OCI-LY1 (cell line): ENCODE measurements around the gene CFAP221.

Source experiments
- H2AFZ ChIP-seq: fragments of 200-600 bp; sonication (generic), shearing (Covaris generic); 2 replicates; pipeline ENCODE4 v1.6.0; 2014; ENCODE audit warnings: antibody characterized with exemption, mild to moderate bottlenecking, low read length
- H3F3A ChIP-seq: fragments of 200-600 bp; sonication (generic), shearing (Covaris generic); 2 replicates; pipeline ENCODE4 v1.6.0; 2014; ENCODE audit warnings: mild to moderate bottlenecking, antibody characterized with exemption, low read length, moderate library complexity; ENCODE audit not compliant: insufficient read depth
- H3K27ac ChIP-seq: fragments of 200-600 bp; sonication (generic); 2 replicates; pipeline ENCODE4 v1.5.1; 2014; ENCODE audit warnings: low read length, mixed run types, mild to moderate bottlenecking, low read depth; ENCODE audit not compliant: poor library complexity, severe bottlenecking
- H3K27me3 ChIP-seq: fragments of 200-600 bp; sonication (generic); 2 replicates; pipeline ENCODE4 v1.6.0; 2014; ENCODE audit warnings: antibody characterized with exemption, mild to moderate bottlenecking, low read length, moderate library complexity; ENCODE audit not compliant: insufficient read depth
- H3K36me3 ChIP-seq: fragments of 200-600 bp; sonication (generic); 2 replicates; pipeline ENCODE4 v1.6.1; 2014; ENCODE audit warnings: mild to moderate bottlenecking, antibody characterized with exemption, low read length, moderate library complexity, mixed read lengths; ENCODE audit not compliant: insufficient read depth
- H3K4me1 ChIP-seq: fragments of 200-600 bp; sonication (generic); 2 replicates; pipeline ENCODE4 v1.5.1; 2014; ENCODE audit warnings: mild to moderate bottlenecking, low read length, moderate library complexity; ENCODE audit not compliant: insufficient read depth, severe bottlenecking
- H3K4me2 ChIP-seq: fragments of 200-600 bp; sonication (generic), shearing (Covaris generic); 2 replicates; pipeline ENCODE4 v1.6.1; 2014; ENCODE audit warnings: low read length
- H3K4me3 ChIP-seq: fragments of 200-600 bp; sonication (generic); 2 replicates; pipeline ENCODE4 v1.5.1; 2014; ENCODE audit warnings: low read length, low read depth, mild to moderate bottlenecking, mixed read lengths; ENCODE audit not compliant: poor library complexity, severe bottlenecking
- H3K79me2 ChIP-seq: fragments of 200-600 bp; shearing (Covaris generic); 2 replicates; pipeline ENCODE4 v1.6.1; 2016; ENCODE audit warnings: mixed run types, low read length, mixed read lengths; ENCODE audit not compliant: insufficient read depth
- H3K9ac ChIP-seq: fragments of 200-600 bp; sonication (generic), shearing (Covaris generic); 2 replicates; pipeline ENCODE4 v1.6.1; 2014; ENCODE audit warnings: mild to moderate bottlenecking, low read length, mixed read lengths
- H3K9me2 ChIP-seq: fragments of 200-600 bp; sonication (generic), shearing (Covaris generic); 2 replicates; pipeline ENCODE4 v1.6.1; 2014; ENCODE audit warnings: low read depth, mild to moderate bottlenecking, low read length, mixed read lengths
- H3K9me3 ChIP-seq: fragments of 200-600 bp; shearing (Covaris generic); 2 replicates; pipeline ENCODE4 v1.6.1; 2014; ENCODE audit warnings: low read length, mixed read lengths
- H4K20me1 ChIP-seq: fragments of 200-600 bp; sonication (generic), shearing (Covaris generic); 2 replicates; pipeline ENCODE4 v1.6.0; 2016; ENCODE audit warnings: mild to moderate bottlenecking, low read length; ENCODE audit not compliant: insufficient read depth
- CTCF ChIP-seq: fragments of 200-600 bp; sonication (generic), shearing (Covaris generic); IDR thresholded peaks from 2 replicates; pipeline ENCODE4 v1.5.1; 2017; ENCODE audit warnings: mild to moderate bottlenecking, antibody characterized with exemption, low read length, moderate library complexity, mixed read lengths
- EZH2 ChIP-seq: fragments of 200-600 bp; sonication (generic), shearing (Covaris generic); IDR thresholded peaks from 2 replicates; pipeline ENCODE4 v1.8.0; 2017; ENCODE audit warnings: borderline replicate concordance, mixed run types, mild to moderate bottlenecking, antibody characterized with exemption, low read length, moderate library complexity, mixed read lengths

CFAP221 gene

GRCh38 chr2:119671016-119671415 is 126.8 kb downstream of the CFAP221 start:
- Histone ChIP-seq H3K79me2 (no peaks in the 10 kb centered on the region), H3K9me2 (no peaks in the 10 kb centered on the region), H3K4me3 (no peak overlapping the region), H3K4me2 (no peak overlapping the region), H2AFZ (no peak overlapping the region), H3K9ac (no peak overlapping the region), H3F3A (no peaks in the 10 kb centered on the region), H3K27me3 (peaks cover 3% of the 10 kb centered on the region; the same call in 1 of the 2 replicates), H3K27ac (no peak overlapping the region), H4K20me1 (no peaks in the 10 kb centered on the region), H3K4me1 (no peaks in the 10 kb centered on the region), H3K36me3 (no peaks in the 10 kb centered on the region; the same call in 1 of the 2 replicates), H3K9me3 (no peaks in the 10 kb centered on the region)
- TF ChIP-seq CTCF (no peak), EZH2 (no peak)

GRCh38 chr2:119671752-119672151 is 127.5 kb downstream of the CFAP221 start:
- TF ChIP-seq EZH2 = no peak
- TF ChIP-seq CTCF = no peak
- no peaks in the 10 kb centered on the region for H3K4me1 ChIP-seq
- H3K4me2 ChIP-seq = no peak overlapping the region
- no peaks in the 10 kb centered on the region for H3K9me2 ChIP-seq
- no peaks in the 10 kb centered on the region; the same call in 1 of the 2 replicates for H3K36me3 ChIP-seq
- H3K79me2 ChIP-seq = no peaks in the 10 kb centered on the region
- H2AFZ ChIP-seq = no peak overlapping the region
- no peak overlapping the region for H3K4me3 ChIP-seq
- H3F3A ChIP-seq = 0 out of 2 replicates have a peak, but pooled peaks cover 4% of the 10 kb centered on the region
- no peaks in the 10 kb centered on the region for H4K20me1 ChIP-seq
- peaks cover 3% of the 10 kb centered on the region; the same call in 1 of the 2 replicates for H3K27me3 ChIP-seq
- H3K9me3 ChIP-seq = no peaks in the 10 kb centered on the region
- no peak overlapping the region for H3K27ac ChIP-seq
- no peak overlapping the region for H3K9ac ChIP-seq

- Histone ChIP-seq H3K4me3 (no peak overlapping the region), H3K27ac (no peak overlapping the region), H3K36me3 (no peaks in the 10 kb centered on the region; the same call in 1 of the 2 replicates), H3K9me2 (no peaks in the 10 kb centered on the region), H4K20me1 (no peaks in the 10 kb centered on the region), H2AFZ (no peak overlapping the region), H3K9me3 (no peaks in the 10 kb centered on the region), H3K27me3 (peaks cover 3% of the 10 kb centered on the region; the same call in 1 of the 2 replicates), H3K9ac (no peak overlapping the region), H3F3A (0 out of 2 replicates have a peak, but pooled peaks cover 5% of the 10 kb centered on the region), H3K4me1 (no peaks in the 10 kb centered on the region), H3K79me2 (no peaks in the 10 kb centered on the region), H3K4me2 (no peak overlapping the region)
- no peak for TF ChIP-seq CTCF
- TF ChIP-seq EZH2 = no peak
These were observed 128.1 kb downstream of the CFAP221 start for GRCh38 chr2:119672161-119672862.
